Left hindlimb (tissue), 1 donor: ENCODE results near the gene HOATZ.

Source experiments
- DNase-seq: peaks from one replicate; pipeline ENCODE4 v3.0.0-alpha.2; 2018

Gene HOATZ

DNA sequence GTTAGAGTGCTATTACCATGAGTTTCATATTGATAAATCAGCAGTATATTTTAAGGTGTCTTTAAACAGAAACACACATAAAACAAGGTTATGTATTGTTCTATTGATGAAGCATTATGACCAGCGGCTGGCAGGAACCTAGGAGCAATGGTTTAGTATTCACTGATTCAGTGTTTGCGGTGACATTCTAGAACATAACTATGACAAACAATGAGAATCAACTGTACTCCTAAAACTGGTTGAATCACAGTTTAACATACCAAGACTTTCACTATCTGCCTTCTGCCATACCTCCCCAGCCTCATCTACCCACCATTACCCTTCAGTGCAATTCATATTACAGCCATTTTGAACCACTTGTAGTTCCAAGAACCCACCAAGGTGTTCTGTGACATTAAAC lies 8.8 kb downstream of the HOATZ start:
- no peak for DNase-seq

GRCh38 chr11:111524056-111524455 lies 9.5 kb downstream of the HOATZ start:
- DNase-seq, result no peak

- DNase-seq, result no peak
Observed at GRCh38 chr11:111525456-111525855, 10.9 kb downstream of the HOATZ start.

DNA sequence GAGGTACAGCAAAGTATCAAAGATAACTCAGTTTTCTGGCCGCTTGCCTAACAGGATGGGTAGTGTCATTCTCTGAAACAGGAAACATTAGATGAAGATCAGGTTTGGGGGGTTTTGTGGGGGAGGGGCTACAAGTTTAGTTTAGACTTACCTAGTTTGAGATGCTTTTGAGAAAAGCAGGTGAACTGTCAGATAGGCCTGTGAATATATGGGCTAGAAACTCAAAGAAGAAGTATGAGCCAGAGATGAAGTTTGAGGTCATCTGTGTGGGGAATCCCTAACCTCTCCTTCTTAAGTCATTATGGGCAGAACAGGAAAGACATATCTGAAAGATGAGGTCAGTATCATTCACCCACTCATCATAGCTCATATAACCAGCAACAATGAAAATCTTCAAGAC lies 11.9 kb downstream of the HOATZ start:
- DNase-seq, result no peak

- no peak for DNase-seq
Observed at GRCh38 chr11:111527279-111527678, 12.7 kb downstream of the HOATZ start.

DNA sequence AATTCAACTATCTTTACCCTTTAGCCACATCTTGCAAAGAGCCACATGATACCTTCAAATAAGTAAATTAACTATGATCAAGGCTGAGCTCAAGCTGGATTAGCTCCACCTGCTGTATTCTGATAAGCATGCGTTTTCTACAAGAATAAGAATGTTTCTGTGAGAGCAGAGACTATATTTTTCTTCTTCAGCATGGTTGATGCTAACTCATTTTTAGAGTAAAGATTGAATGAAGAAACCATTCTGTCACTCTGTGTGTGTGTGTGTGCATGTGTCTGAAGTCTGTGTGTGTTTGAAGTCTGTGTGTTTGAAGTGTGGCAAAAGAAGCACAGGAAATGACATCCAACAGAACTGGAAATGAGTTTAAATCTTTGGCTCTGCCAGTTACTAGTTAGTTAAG lies 14.0 kb downstream of the HOATZ start:
- DNase-seq, result no peak

DNA sequence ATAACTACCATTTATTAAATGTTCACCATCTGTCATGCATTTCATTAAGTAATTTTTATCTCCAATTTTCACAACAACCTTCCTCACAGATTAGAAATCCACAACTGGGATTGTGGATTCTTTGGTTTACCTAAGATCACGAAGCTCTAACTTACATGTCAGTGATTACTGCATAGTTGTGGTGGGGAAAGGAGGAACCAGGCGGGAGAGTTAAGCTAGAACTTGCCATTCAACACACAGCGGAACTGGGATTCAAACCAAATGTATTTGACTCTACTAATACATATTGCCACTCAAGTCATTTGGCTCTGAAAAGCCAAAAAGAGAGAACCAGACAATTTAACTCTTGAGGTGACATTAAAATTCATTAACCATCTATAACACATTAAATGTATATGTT lies 15.5 kb downstream of the HOATZ start:
- DNase-seq, result no peak

DNA sequence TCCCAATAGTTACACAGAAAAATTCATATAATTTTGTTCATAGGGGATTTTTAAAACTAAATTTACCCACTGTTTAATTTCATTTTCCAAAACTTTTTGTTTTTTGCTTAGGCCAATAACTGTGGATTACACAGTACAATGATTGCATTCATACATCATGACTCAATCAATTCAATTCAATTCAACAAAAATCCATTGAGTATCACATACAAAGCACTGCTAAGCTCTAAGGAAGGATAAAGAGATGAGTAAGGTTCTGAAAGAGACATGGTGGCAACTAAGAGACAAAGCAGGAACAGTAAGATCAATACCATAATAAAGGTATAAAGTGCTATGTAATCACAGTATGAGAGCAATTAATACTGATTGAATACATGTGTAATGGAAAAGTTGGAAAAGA lies 16.6 kb downstream of the HOATZ start:
- DNase-seq, result no peak

DNA sequence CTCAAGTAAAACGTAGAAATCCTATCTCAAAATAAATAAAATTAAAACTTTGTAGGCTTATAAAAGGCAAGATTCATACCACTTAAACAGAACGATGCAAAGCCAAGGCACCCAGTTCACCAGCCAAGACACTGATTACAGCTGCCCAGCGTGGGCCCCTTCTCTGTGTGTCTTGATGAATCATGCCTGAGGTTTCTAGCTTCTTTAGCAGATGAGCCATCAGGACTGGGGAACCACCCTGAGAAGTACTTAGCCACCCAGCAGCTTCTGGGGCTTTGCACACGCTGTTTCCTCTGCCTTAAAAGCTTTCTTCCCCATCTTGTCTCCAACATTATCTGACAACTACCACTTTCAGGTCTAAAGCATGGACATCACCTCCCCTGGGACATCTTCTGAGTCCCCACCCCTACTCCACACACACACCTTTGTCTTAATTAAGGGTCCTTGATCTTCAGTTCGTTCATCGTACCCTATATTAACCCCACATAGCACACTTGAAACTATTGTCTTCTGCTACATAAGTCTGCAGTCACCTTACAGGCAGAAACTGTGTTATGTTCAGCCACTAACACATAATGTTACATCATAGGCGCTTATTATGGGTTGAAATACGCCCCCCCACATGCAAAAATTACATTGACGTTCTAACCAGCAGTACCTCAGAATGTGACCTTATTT lies 17.2 kb downstream of the HOATZ start:
- DNase-seq, result no peak

DNA sequence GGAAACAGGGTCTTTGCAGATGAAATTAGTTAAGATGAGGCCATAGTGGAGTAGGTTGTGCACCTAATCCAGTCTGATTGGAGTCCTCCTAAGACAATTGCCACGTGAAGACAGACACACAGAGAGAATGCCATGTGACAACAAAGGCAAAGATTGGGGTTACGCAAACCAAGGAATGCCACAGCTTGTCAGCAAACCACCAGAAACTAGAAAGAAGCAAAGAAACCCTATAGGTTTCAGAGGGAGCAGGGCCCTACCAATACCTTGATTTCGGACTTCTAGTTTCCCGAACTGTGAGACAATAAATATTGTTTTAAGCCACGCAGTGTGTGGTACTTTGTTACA lies 17.8 kb downstream of the HOATZ start:
- DNase-seq, result no peak

DNA sequence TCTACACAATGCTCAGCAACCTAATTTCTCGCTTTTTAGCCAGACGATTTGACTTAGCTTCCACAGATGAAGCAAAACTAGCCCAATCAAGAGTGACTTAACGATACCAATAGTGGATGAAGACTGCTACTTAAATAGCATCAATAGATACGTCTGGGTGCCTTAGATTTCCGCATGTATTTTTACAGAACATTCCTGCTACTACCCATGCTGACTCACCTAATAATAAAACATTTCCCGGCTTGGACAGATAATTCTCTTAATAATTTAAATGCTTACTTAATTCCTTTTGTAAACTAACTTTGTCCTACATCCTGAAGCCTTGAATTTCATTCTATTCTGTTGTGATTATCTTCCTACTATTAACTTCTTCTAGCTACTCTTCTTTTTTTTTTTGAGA lies 20.7 kb downstream of the HOATZ start:
- no peak for DNase-seq

GRCh38 chr11:111537336-111537860 lies 22.8 kb downstream of the HOATZ start:
- no peak for DNase-seq

- DNase-seq, result no peak
Observed at GRCh38 chr11:111538407-111539114, 24.0 kb downstream of the HOATZ start.

DNA sequence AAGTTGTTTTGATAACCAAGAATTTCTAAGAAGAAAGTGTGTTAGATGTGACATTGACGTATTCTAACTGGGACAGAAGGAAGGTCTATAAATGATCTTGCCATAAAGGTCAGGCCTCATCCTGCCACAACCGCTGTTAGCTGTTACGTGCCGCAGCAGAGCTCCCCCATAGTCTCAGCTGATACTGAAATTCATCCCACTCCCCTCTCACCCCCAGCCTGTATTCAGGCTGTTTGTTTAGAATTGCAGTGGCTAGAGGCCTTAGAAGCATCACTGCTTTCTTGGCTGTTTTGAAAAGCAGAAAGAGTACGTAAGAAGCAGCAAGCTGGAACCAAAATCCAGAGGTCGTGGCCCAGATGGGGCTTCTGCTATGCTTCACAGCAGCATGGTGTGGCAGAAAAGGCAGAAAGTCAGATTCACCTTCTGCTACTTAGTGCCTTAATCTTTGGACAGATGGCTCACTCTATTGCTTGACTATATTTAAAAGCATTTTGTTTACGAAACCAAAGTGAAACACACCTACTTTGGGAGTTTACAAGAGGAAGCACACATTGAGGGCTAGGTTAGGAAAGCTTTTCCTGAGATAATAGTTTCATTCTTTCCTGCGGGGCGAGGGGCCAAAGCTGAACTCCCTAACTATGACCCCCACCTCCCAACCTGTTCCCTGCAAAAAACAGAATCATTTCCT lies 25.0 kb downstream of the HOATZ start:
- DNase-seq, result no peak

GRCh38 chr11:111540114-111540936 lies 25.7 kb downstream of the HOATZ start, which contains the start of gene LAYN:
Gene LAYN (plus strand): TSS chr11:111540720. CDS start chr11:111540844, 124 bp downstream.
- DNase-seq, result peak; percentile 68

- DNase-seq, result no peak
Observed at GRCh38 chr11:111540937-111541253, 26.3 kb downstream of the HOATZ start.

GRCh38 chr11:111541254-111542061 lies 26.9 kb downstream of the HOATZ start:
- peak; percentile 81 for DNase-seq

DNA sequence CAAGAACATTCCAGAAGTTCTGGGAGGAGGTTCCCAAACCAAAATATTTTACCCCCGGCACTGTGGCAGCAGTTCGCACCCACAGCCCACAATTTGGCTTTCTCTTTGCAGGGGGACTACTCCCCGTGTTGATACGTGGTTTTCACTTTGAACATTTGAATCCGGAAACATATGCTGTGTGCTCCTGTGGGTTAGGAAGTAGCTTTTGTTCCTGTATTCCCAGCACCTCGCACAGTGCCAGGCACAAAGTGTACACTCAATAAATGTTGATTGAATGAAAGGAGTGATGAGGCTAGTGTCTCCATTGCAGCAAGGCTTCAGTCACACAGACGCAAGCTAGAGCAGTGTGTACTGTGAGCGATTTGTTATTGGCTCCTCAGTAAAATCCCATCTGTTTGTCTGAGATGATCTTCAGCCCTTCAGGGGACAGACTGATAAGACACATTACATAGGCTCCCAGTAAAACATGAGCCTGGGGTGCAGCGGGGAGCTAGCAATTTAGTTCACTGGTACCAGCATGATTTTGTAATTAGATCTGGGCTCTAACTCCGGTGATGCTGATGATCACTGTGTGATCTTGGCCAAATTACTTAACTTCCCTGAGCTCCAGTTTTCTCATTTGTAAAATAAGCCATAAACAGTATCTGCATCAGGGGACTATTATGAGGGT lies 28.2 kb downstream of the HOATZ start:
- DNase-seq, result no peak

- no peak for DNase-seq
Observed at GRCh38 chr11:111548525-111548924, 33.9 kb downstream of the HOATZ start.

GRCh38 chr11:111549196-111549868 lies 34.8 kb downstream of the HOATZ start:
- no peak for DNase-seq

DNA sequence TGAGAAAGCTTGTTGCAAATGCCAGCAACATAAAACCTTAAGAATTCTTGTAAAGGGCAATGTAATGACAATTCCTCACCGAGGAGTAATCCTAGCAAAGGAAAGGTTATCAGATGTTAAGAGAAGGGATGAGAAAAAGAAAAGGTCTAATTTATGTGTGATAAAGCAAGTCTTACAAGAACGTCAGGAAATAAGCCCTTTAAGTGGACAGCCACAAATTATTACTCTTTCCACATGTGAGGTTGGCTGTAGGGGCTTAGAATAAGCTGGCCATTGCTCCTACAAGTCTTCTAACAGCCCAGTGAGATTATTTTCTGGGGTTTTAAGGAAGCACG lies 35.3 kb downstream of the HOATZ start:
- DNase-seq, result no peak
